H1 (cell line): ENCODE results near the gene TECTB. TPM values are rescaled to one million over a fixed set of nuclear protein-coding genes. Genes with fewer than 3 reads are reported as not detected.

ENCODE experiments used
- CTCF ChIA-PET: fragments of 300-600 bp; sonication (Branson Sonifier 250); formaldehyde crosslinking; loops from one replicate; lab custom pipeline; 2021; ENCODE audit not compliant: partially characterized antibody; lab: Charles Lee
- POLR2A ChIA-PET: fragments of 300-600 bp; sonication (Branson Sonifier 250); formaldehyde crosslinking; loops from one replicate; lab custom pipeline; 2021; ENCODE audit warnings: inconsistent platforms; ENCODE audit not compliant: partially characterized antibody; lab: Charles Lee
- DNase-seq, 2 experiments: peaks; one replicate each; pipeline versions ENCODE4 v3.0.0 to v3.0.0-alpha.2; 2010 to 2022; ENCODE audit warnings: low spot score in 2 of 2, low read depth in 1 of 2, mixed read lengths in 1 of 2
- FAIRE-seq: peaks from 2 replicates; lab custom pipeline; 2011; peaks lifted over from hg19 to GRCh38; lab: Jason Lieb, UNC
- H2AFZ ChIP-seq: 2 replicates; pipeline ENCODE4 v1.8.1; 2012; ENCODE audit warnings: low read length, inconsistent platforms
- H2AK5ac ChIP-seq: 2 replicates; pipeline ENCODE4 v1.6.1; 2013; ENCODE audit warnings: low read depth, low read length
- H2BK120ac ChIP-seq: replicated peaks from 2 replicates; pipeline ENCODE3; 2013; ENCODE audit warnings: low read depth, low read length, inconsistent platforms
- H2BK12ac ChIP-seq: 2 replicates; pipeline ENCODE4 v1.6.1; 2013; ENCODE audit warnings: low read depth, low read length
- H2BK15ac ChIP-seq: 2 replicates; pipeline ENCODE4 v1.6.1; 2013; ENCODE audit warnings: low read length
- H2BK20ac ChIP-seq: 2 replicates; pipeline ENCODE4 v1.6.1; 2013; ENCODE audit warnings: low read length
- H2BK5ac ChIP-seq: 2 replicates; pipeline ENCODE4 v1.6.1; 2013; ENCODE audit warnings: low read depth, low read length
- H3K14ac ChIP-seq: 2 replicates; pipeline ENCODE4 v1.6.1; 2013; ENCODE audit warnings: inconsistent platforms; ENCODE audit not compliant: insufficient read length
- H3K18ac ChIP-seq: 2 replicates; pipeline ENCODE4 v1.6.1; 2013; ENCODE audit warnings: low read length; ENCODE audit errors: extremely low read depth
- H3K23ac ChIP-seq: 2 replicates; pipeline ENCODE4 v1.6.1; 2013; ENCODE audit warnings: inconsistent platforms; ENCODE audit not compliant: insufficient read length
- H3K23me2 ChIP-seq: 2 replicates; pipeline ENCODE4 v1.6.1; 2013; ENCODE audit warnings: low read depth, low read length
- H3K27ac ChIP-seq: 2 replicates; pipeline ENCODE4 v1.6.1; 2011; ENCODE audit warnings: low read depth, low read length, inconsistent platforms
- H3K27me3 ChIP-seq, 4 experiments: replicated peaks in 1 of 4; 1 replicate in 1 of 4; 2 replicates in 3 of 4; pipeline versions ENCODE4 v1.6.1 to v1.8.1; 2011 to 2013; ENCODE audit warnings: low read length in 3 of 4, mild to moderate bottlenecking in 3 of 4, inconsistent platforms in 2 of 4, mixed read lengths in 2 of 4, moderate library complexity in 1 of 4; ENCODE audit not compliant: control insufficient read depth in 3 of 4, insufficient read depth in 3 of 4; ENCODE audit errors: extremely low read depth in 1 of 4
- H3K36me3 ChIP-seq, 4 experiments: 2 replicates each; pipeline versions ENCODE4 v1.6.1 to v1.8.1; 2011 to 2013; ENCODE audit warnings: mild to moderate bottlenecking in 4 of 4, low read length in 3 of 4, moderate library complexity in 2 of 4, control low read depth in 1 of 4, inconsistent platforms in 1 of 4; ENCODE audit not compliant: insufficient read depth in 4 of 4, control insufficient read depth in 2 of 4
- H3K4ac ChIP-seq: replicated peaks from 2 replicates; pipeline ENCODE3; 2013; ENCODE audit warnings: low read length, low read depth, mixed read lengths, inconsistent platforms; ENCODE audit not compliant: insufficient read length
- H3K4me1 ChIP-seq, 4 experiments: replicated peaks in 1 of 4; 1 replicate in 1 of 4; 2 replicates in 3 of 4; pipeline versions ENCODE4 v1.6.1 to v1.8.1; 2011 to 2013; ENCODE audit warnings: low read length in 3 of 4, inconsistent platforms in 2 of 4, mixed read lengths in 1 of 4; ENCODE audit not compliant: insufficient read depth in 4 of 4, control insufficient read depth in 3 of 4
- H3K4me2 ChIP-seq, 2 experiments: 2 replicates each; pipeline versions ENCODE4 v1.6.1 to v1.8.1; 2011 to 2013; ENCODE audit warnings: low read depth in 2 of 2, low read length in 2 of 2, control low read depth in 1 of 2, inconsistent platforms in 1 of 2, mild to moderate bottlenecking in 1 of 2; ENCODE audit not compliant: insufficient read depth in 1 of 2
- H3K4me3 ChIP-seq, 4 experiments: fragments of 200-600, 300-600 bp in 1 of 4; sonication (generic), shearing (Covaris generic), sonication (Bioruptor Twin) in 1 of 4; 2 replicates each; pipeline versions ENCODE4 v1.5.1 to v1.8.1; 2011 to 2016; ENCODE audit warnings: low read length in 4 of 4, low read depth in 3 of 4, control low read depth in 2 of 4, inconsistent platforms in 2 of 4, mild to moderate bottlenecking in 2 of 4, mixed read lengths in 1 of 4, moderate library complexity in 1 of 4; ENCODE audit not compliant: insufficient read depth in 2 of 4; ENCODE audit errors: extremely low read depth in 1 of 4
- H3K56ac ChIP-seq: replicated peaks from 2 replicates; pipeline ENCODE3; 2013; ENCODE audit warnings: low read depth, mild to moderate bottlenecking, mixed read lengths, low read length, inconsistent platforms; ENCODE audit not compliant: insufficient read length
- H3K79me1 ChIP-seq: 2 replicates; pipeline ENCODE4 v1.6.1; 2013; ENCODE audit warnings: low read depth, low read length, control low read depth
- H3K79me2 ChIP-seq, 2 experiments: 2 replicates each; pipeline versions ENCODE4 v1.6.1 to v1.8.1; 2012 to 2013; ENCODE audit warnings: low read length in 2 of 2, mild to moderate bottlenecking in 2 of 2, inconsistent platforms in 1 of 2; ENCODE audit not compliant: insufficient read depth in 2 of 2, control insufficient read depth in 1 of 2
- H3K9ac ChIP-seq, 4 experiments: replicated peaks in 1 of 4; 1 replicate in 1 of 4; 2 replicates in 3 of 4; pipeline versions ENCODE4 v1.6.1 to v1.8.1; 2011 to 2013; ENCODE audit warnings: low read depth in 3 of 4, low read length in 3 of 4, control low read depth in 2 of 4, mild to moderate bottlenecking in 2 of 4, moderate library complexity in 2 of 4, inconsistent platforms in 1 of 4; ENCODE audit errors: extremely low read depth in 1 of 4
- H3K9me3 ChIP-seq, 2 experiments: 2 replicates each; pipeline versions ENCODE4 v1.6.1 to v1.8.1; 2012 to 2013; ENCODE audit warnings: mild to moderate bottlenecking in 2 of 2, moderate library complexity in 2 of 2, control low read depth in 1 of 2, inconsistent platforms in 1 of 2, low read depth in 1 of 2, low read length in 1 of 2, mixed read lengths in 1 of 2; ENCODE audit not compliant: insufficient read depth in 2 of 2
- H4K20me1 ChIP-seq, 2 experiments: replicated peaks in 1 of 2; 2 replicates each; pipeline versions ENCODE3 to v1.8.1; 2011 to 2013; ENCODE audit warnings: inconsistent platforms in 2 of 2, low read length in 2 of 2, mild to moderate bottlenecking in 1 of 2; ENCODE audit not compliant: insufficient read depth in 2 of 2, control insufficient read depth in 1 of 2
- H4K5ac ChIP-seq: 2 replicates; pipeline ENCODE4 v1.6.1; 2013; ENCODE audit warnings: low read length, low read depth, mixed read lengths, inconsistent platforms; ENCODE audit not compliant: insufficient read length
- H4K8ac ChIP-seq: 2 replicates; pipeline ENCODE4 v1.8.0; 2013; ENCODE audit warnings: mild to moderate bottlenecking, moderate library complexity, low read length, inconsistent platforms; ENCODE audit not compliant: insufficient read depth; ENCODE audit errors: extremely low read depth
- H4K91ac ChIP-seq: replicated peaks from 2 replicates; pipeline ENCODE3; 2013; ENCODE audit warnings: low read length, mixed read lengths, inconsistent platforms; ENCODE audit not compliant: insufficient read length
- CREB1 ChIP-seq: IDR thresholded peaks from 2 replicates; pipeline ENCODE4 v1.6.1; 2012; ENCODE audit warnings: inconsistent platforms
- HDAC2 ChIP-seq, 2 experiments: fragments of 300-600 bp in 1 of 2; sonication (generic) in 1 of 2; IDR thresholded peaks; 2 replicates each; pipeline ENCODE4 v1.6.1; 2011 to 2012; ENCODE audit warnings: low read depth in 2 of 2, low read length in 2 of 2, mild to moderate bottlenecking in 2 of 2, moderate library complexity in 2 of 2, borderline replicate concordance in 1 of 2, inconsistent platforms in 1 of 2
- JUN ChIP-seq: IDR thresholded peaks from 2 replicates; pipeline ENCODE4 v1.6.1; 2011; ENCODE audit warnings: low read depth, mild to moderate bottlenecking, improper control_type of control experiment, low read length
- POLR2AphosphoS5 ChIP-seq: IDR thresholded peaks from 2 replicates; pipeline ENCODE4 v1.6.1; 2011; ENCODE audit warnings: low read depth, low read length
- RXRA ChIP-seq: IDR thresholded peaks from 2 replicates; pipeline ENCODE4 v1.6.1; 2011; ENCODE audit warnings: low read depth, mild to moderate bottlenecking, low read length, moderate library complexity; ENCODE audit not compliant: insufficient read depth
- TAF1 ChIP-seq: IDR thresholded peaks from 2 replicates; pipeline ENCODE4 v1.6.1; 2011; ENCODE audit warnings: mild to moderate bottlenecking, low read depth, low read length
- TCF12 ChIP-seq: IDR thresholded peaks from 2 replicates; pipeline ENCODE4 v1.6.1; 2011; ENCODE audit warnings: low read depth, mild to moderate bottlenecking, low read length
- WGBS, 2 experiments: shearing (Covaris generic) in 1 of 2; methylation state at CpG; one replicate each; pipeline versions ENCODE4 v1.1.6 to v1.1.7; 2013 to 2015; ENCODE audit warnings: low lambda C conversion rate in 2 of 2, mixed read lengths in 2 of 2, inconsistent platforms in 1 of 2, low coverage in 1 of 2, missing lambda C conversion rate in 1 of 2; ENCODE audit not compliant: insufficient replicate concordance in 2 of 2, insufficient coverage in 1 of 2, insufficient read length in 1 of 2; ENCODE audit errors: extremely low coverage in 1 of 2, missing lambda C conversion rate in 1 of 2; 5-methylcytosine and 5-hydroxymethylcytosine counted together
- polyA plus RNA-seq, 7 experiments: library from polyadenylated mRNA; depleted of rRNA in 3 of 7; stranded (reverse) in 5 of 7; unstranded in 2 of 7; fragments of >200 nt in 5 of 7; fragments of 200-250 nt in 2 of 7; gene quantifications; 1 replicate in 5 of 7; 2 replicates in 1 of 7; 4 replicates in 1 of 7; pipeline versions ENCODE4 v1.2.1 to v1.2.3, GENCODE V29; 2011 to 2013; ENCODE audit warnings: missing spikeins in 2 of 7, mixed read lengths in 2 of 7
- total RNA-seq: library from RNA; stranded (reverse); fragmentation: NEBNext Ultra II Directional; extraction: Animal tissue kit (Norgen Biotek cat#: 25700); gene quantifications from 2 replicates; pipeline ENCODE4 v1.2.1, GENCODE V29; 2021

Gene TECTB
- total and polyA plus RNA-seq, 2 of the 8 experiments (the other 6 are each of a cell fraction or from before 2014, with no cell fraction given) = not detected

DNA sequence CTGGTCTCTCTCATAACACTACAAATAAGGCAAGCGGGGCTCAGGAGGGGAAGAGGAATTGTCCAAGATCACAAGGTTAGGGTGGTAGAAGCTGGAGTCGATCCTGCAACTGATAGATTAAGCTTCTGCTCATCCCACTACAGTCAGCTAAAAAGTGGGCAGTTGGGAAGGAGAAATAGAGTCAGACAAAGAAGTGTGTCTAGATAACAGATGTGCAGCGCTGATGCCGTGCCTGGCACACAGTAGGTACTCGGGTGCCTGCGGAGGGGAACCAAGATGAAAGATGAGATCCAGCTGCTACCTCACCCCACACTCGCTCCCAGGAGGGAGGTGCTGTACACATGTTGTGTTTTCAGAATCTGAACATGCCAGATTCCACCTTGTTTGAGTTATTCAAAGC is 48.1 kb upstream of the TECTB start:
- ChIA-PET POLR2A (no interaction called here), CTCF (interaction anchor here (0.9 kb wide), 1 partner anchor 72 kb away, joined by 3 read pairs; no protein-coding TSS in a partner anchor)
- Histone ChIP-seq H3K9ac (no peak overlapping the region), H3K79me1 (no peaks in the 10 kb centered on the region), H3K23me2 (no peaks in the 10 kb centered on the region), H3K4me1 (peaks cover 0 to 5% (median 3%) of the 10 kb centered on the region in 4 experiments; a peak in 3 of 7 replicates), H3K27ac (no peak overlapping the region), H2AK5ac (no peak overlapping the region), H2AFZ (peak overlapping the region; percentile 72; the same call in 1 of the 2 replicates), H4K91ac (no peak overlapping the region), H3K18ac (no peak overlapping the region; the same call in 1 of the 2 replicates), H4K20me1 (no peaks in the 10 kb centered on the region), H3K79me2 (no peaks in the 10 kb centered on the region), H2BK120ac (no peak overlapping the region), H2BK12ac (0 out of 2 replicates have a peak overlapping the region, but pooled peaks have one; percentile 5), H2BK20ac (peak overlapping the region; percentile 32; the same call in 1 of the 2 replicates), H2BK5ac (no peak overlapping the region), H2BK15ac (no peak overlapping the region), H3K27me3 (no peaks in the 10 kb centered on the region), H3K4me2 (peak overlapping the region in 1 of 2 experiments; percentile 37; a peak in 2 of 4 replicates), H3K23ac (no peak overlapping the region), H3K14ac (no peak overlapping the region), H3K56ac (no peak overlapping the region), H3K36me3 (no peaks in the 10 kb centered on the region), H3K4ac (no peak overlapping the region), H4K5ac (no peak overlapping the region), H3K9me3 (peaks cover 3% of the 10 kb centered on the region in 2 experiments; a peak in 2 of 4 replicates), H4K8ac (no peak overlapping the region), H3K4me3 (no peak overlapping the region)
- DNase-seq (no peak), FAIRE-seq (no peak)
- WGBS, 2 experiments = 90% methylated on average over 7 of the region's 7 CpGs; no CpG with 5 or more reads in 1 of the 2 experiments
- TF ChIP-seq TAF1 = no peak
- no peak for TF ChIP-seq HDAC2 (IDR thresholded peaks at IDR 0.05; ENCODE audit: borderline replicate concordance in 1 of 2, low read depth in 2 of 2, low read length in 2 of 2)
- TF ChIP-seq CREB1 = no peak
- TF ChIP-seq POLR2AphosphoS5 = no peak
- no peak for TF ChIP-seq JUN
- TF ChIP-seq RXRA = no peak
- TF ChIP-seq TCF12 = no peak
